ENCODE results near the gene VAMP4. TPM values are rescaled to one million over a fixed set of nuclear protein-coding genes. Genes with fewer than 3 reads are reported as not detected.

Gene VAMP4
- total and polyA plus RNA-seq, 10 of the 15 experiments (the other 5 are each of a cell fraction or from before 2014, with no cell fraction given), result 0.90 to 7.9 (median 4.3) TPM

DNA sequence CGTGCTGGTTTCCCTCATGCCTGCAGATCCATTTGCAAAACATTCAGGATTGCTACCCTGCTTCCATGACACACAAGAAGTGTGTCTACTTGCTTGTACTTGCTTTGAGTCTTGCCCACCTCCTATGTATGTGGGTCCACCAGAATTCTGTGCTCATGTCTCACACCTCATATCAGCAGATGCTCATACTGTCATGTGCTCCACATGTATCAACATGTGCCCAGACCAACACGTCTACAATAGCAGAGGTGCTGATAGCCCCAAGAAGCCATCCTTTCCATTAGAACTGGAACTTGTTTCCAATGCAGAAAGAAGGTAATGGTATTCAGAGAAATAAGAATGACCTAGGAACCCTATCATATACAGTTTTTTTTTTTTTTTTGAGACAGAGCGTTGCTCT lies 61.5 kb downstream of the VAMP4 start:
- ATAC-seq, result no peak
- ChIA-PET RAD21 (ENCODE audit: unreplicated experiment) (no interaction called here), SMC1A (ENCODE audit: uncharacterized antibody, unreplicated experiment) (no interaction called here), POLR2A (no interaction called here), CTCF (no interaction called here)
- no peaks in the 10 kb centered on the region for H3K27me3 ChIP-seq (replicated peaks in 1 of 2; ENCODE audit: control insufficient read depth in 2 of 2, insufficient read depth in 2 of 2, low read length in 1 of 2)
- no peaks in the 10 kb centered on the region for H3K4me1 ChIP-seq (ENCODE audit: control insufficient read depth, insufficient read depth, low read length)
- no peak overlapping the region for H3K27ac ChIP-seq (ENCODE audit: control insufficient read depth, insufficient read depth)
- FAIRE-seq, result no peak
- in situ Hi-C loops (cut with MboI) (no loop called here), intact Hi-C loops (cut with micrococcal nuclease; ENCODE audit: unreplicated experiment) (no loop called here)
- H3K79me2 ChIP-seq (ENCODE audit: control insufficient read depth, insufficient read depth, low read length), result no peaks in the 10 kb centered on the region
- no TSS peak for BruUV-seq (replicated peaks)
- no peaks in the 10 kb centered on the region for H3K36me3 ChIP-seq (ENCODE audit: control insufficient read depth in 2 of 2, insufficient read depth in 2 of 2, low read length in 1 of 2)
- H3K4me2 ChIP-seq (ENCODE audit: control insufficient read depth, insufficient read depth), result no peak overlapping the region
- TF ChIP-seq ESRRA (IDR thresholded peaks at IDR 0.05; ENCODE audit: low read length) (no peak), E4F1 (IDR thresholded peaks at IDR 0.05; ENCODE audit: borderline replicate concordance, partially characterized antibody) (no peak), FOXM1 (IDR thresholded peaks at IDR 0.05; ENCODE audit: low read depth, low read length) (no peak), NBN (IDR thresholded peaks at IDR 0.05) (no peak), RFX5 (IDR thresholded peaks at IDR 0.05; ENCODE audit: low read depth, low read length) (no peak), SMARCA5 (IDR thresholded peaks at IDR 0.05) (no peak), PAX5 (IDR thresholded peaks at IDR 0.05; ENCODE audit: borderline replicate concordance, low read depth, low read length) (no peak), ZNF384 (IDR thresholded peaks at IDR 0.05; ENCODE audit: borderline replicate concordance, low read depth, low read length) (no peak), YY1 (IDR thresholded peaks at IDR 0.05; ENCODE audit: low read depth, low read length) (no peak), SUZ12 (IDR thresholded peaks at IDR 0.05; ENCODE audit: unreplicated experiment) (no peak), NKRF (conservative IDR thresholded peaks at IDR 0.05) (no peak), MTA2 (IDR thresholded peaks at IDR 0.05; ENCODE audit: low read depth) (no peak), BHLHE40 (IDR thresholded peaks at IDR 0.05; ENCODE audit: borderline replicate concordance in 1 of 2, low read depth in 2 of 2, low read length in 1 of 2) (no peak)
- H4K20me1 ChIP-seq (ENCODE audit: control insufficient read depth, insufficient read depth), result no peaks in the 10 kb centered on the region
- no peak overlapping the region for H3K9ac ChIP-seq (ENCODE audit: control insufficient read depth, insufficient read depth, low read length)
- no peaks in the 10 kb centered on the region for H3K9me3 ChIP-seq (replicated peaks; ENCODE audit: control insufficient read depth, insufficient read depth, low read length)
- no peak for DNase-seq (ENCODE audit: low read depth, low spot score)
- no peak overlapping the region for H3K4me3 ChIP-seq
- no peak overlapping the region for H2AFZ ChIP-seq (ENCODE audit: control insufficient read depth, low read depth, low read length)
- WGBS (ENCODE audit: insufficient coverage, insufficient replicate concordance, low lambda C conversion rate, missing lambda C conversion rate), result 62% methylated on average over 3 of the region's 3 CpGs
